GM12801 (cell line): ENCODE measurements around the gene MTERF2.

Experiments used
- TF ChIP-seq, protein P1 (sequence below): IDR thresholded peaks from one replicate; pipeline ENCODE4 v1.5.1; 2011; ENCODE audit warnings: control low read depth; ENCODE audit not compliant: insufficient read length; ENCODE audit errors: extremely low read depth

Gene MTERF2, protein sequence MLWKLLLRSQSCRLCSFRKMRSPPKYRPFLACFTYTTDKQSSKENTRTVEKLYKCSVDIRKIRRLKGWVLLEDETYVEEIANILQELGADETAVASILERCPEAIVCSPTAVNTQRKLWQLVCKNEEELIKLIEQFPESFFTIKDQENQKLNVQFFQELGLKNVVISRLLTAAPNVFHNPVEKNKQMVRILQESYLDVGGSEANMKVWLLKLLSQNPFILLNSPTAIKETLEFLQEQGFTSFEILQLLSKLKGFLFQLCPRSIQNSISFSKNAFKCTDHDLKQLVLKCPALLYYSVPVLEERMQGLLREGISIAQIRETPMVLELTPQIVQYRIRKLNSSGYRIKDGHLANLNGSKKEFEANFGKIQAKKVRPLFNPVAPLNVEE

DNA sequence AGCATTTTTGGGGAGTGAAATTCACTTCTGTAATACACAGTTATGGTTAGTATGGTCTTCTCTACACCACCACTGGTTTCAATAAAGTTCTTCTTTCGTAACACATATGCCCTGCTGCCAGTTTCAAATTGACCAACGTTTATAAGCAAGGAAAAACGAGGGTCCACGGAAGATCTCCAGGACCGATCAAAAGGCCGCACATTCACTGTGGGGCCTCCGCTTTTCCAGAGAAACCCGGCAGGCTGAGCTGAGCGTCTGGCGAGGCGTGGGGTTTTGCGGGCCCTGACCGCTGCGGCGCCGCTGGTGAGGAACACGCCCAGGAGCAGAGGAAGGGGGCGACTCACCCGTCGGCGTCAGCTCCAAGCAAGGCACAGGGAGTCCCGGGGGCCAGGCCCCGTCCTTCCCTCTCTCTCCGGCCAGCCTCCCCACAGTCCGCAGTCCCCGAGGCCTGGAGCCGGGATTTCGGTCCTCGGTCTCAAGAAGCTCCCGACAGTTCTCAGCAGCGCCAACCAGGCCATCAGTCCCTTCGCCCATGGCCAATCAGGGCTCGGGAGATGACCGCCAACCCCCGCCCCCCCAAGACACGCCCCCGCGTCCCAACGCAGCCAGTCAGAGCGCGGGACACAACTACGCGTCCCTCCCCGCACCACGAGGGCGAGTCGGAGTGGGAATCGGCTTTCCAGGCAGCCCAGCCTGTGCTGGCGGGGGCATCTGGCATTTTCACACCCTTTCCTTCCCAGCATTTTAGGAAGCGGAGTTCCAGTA, at the start of gene MTERF2:
TSS of gene MTERF2 (minus strand) at position 522 of the 765 bp plus-strand sequence. CDS start 8,432 bp downstream, outside the sequence.
- TF ChIP-seq, protein P1, sequence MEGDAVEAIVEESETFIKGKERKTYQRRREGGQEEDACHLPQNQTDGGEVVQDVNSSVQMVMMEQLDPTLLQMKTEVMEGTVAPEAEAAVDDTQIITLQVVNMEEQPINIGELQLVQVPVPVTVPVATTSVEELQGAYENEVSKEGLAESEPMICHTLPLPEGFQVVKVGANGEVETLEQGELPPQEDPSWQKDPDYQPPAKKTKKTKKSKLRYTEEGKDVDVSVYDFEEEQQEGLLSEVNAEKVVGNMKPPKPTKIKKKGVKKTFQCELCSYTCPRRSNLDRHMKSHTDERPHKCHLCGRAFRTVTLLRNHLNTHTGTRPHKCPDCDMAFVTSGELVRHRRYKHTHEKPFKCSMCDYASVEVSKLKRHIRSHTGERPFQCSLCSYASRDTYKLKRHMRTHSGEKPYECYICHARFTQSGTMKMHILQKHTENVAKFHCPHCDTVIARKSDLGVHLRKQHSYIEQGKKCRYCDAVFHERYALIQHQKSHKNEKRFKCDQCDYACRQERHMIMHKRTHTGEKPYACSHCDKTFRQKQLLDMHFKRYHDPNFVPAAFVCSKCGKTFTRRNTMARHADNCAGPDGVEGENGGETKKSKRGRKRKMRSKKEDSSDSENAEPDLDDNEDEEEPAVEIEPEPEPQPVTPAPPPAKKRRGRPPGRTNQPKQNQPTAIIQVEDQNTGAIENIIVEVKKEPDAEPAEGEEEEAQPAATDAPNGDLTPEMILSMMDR, result no peak

DNA sequence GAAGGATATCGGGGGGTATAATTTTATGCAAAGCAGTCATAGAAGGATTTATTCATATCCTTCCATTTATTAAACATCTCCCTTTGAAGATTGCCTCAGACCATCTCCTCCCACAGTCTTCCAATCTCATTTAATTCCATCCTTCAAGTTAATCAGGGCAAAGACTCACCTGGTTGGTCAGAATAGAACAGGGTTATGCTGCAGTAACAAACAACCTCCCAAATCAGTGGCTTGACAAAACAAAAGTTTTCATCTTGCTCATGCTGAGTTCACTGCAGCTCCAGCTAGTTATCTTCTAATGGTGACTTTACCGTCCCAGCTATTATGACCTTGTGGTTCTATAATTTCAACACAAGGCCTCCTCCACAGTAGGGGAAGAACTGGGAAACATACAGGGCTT, 48.8 kb upstream of the MTERF2 start:
- TF ChIP-seq, protein P1, result no peak

DNA sequence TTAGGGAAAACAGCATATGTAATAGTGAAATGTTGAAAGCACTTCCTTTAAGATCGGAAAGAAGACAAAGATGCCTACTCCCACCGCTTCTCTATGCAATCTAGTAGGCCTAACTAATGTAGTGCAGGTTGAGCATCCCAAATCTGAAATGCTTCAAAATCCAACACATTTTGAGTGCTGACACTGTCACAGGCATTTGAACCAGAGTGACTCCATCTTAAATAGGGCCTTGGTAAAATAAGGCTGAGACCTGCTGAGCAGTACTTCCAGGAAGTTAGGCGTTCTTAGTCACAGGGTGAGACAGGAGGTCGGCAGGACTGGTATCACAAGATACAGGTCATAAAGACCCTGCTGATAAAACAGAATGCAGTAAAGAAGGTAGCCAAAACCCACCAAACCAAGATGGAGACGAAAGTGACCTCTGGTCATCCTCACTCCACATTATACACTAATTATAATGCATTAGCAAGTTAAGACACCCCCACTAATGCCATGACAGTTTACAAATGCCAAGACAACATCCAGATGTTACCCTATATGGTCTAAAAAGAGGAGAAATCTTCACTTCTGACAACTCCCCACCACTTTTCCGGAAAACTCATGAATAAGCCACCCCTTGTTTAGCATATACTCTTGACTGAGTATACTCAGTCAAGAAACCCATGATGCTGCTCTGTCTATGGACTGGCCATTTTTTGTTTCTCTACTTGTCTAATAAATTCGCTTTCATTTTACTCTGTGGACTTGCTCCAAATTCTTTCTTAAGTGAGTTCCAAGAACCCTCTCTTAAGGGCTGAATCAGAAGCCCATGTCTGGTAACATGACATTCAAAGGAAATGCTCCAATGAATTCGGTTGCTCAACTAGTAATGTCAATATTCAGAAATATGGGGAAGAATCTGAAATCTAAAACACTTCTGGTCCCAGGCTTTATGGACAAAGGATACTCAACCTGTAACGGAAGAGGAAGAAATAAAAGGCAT, 47.1 kb upstream of the MTERF2 start:
- TF ChIP-seq, protein P1, result no peak

DNA sequence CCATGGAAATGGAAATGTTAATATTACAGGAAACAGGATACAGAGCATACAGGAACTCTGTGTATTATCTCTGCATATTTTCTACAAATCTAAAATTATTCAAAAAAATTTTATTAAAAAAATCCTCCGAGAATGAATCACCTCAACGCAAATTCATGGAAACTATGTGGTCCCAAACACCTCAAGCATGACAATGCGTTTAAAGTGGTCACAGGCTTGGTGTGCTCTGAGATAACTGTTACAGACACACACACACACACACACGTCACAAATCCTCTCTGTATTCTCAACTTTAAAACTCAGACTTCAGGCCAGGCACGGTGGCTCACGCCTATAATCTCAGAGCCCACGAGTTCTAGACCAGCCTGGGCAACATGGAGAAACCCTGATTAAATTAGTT, 45.3 kb upstream of the MTERF2 start:
- TF ChIP-seq, protein P1, result no peak

DNA sequence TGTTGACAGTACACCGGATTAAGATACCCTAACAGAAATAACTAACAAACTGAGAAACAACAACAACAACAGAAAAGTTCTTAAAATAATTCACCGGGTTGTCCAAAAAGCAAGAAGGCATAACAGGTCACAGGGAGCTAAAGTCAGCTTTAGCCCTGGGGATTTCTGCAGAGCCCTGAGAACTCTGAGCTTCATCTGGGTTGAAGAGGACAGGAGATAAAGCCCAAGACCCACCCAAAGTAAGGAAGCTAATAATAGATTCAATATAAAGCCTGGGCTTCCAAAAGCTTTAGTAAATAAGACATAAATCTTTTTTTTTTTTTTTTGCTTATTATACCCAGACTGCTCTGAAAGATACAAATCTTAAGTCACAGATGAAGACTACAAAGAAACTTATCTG, 44.1 kb upstream of the MTERF2 start:
- TF ChIP-seq, protein P1, result no peak

DNA sequence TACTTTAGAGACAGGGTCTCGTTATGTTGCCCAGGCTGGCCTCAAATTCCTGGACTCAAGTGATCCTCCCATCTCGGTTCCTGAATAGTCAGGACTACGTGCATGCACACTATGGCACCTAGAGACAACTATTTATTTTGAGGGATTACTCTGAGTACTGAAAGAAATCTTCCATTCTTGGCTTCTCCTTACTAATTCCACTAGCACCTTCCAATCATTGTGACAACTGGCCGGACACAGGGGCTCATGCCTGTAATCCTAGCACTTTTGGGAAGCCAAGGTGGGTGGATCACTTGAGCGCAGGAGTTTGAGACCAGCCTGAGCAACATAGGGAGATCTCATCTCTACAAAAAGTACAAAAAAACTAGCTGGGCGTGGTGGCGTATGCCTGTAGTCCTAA, 42.1 kb upstream of the MTERF2 start:
- TF ChIP-seq, protein P1, result no peak
